ENCODE results near the gene ATXN3L.

DNA sequence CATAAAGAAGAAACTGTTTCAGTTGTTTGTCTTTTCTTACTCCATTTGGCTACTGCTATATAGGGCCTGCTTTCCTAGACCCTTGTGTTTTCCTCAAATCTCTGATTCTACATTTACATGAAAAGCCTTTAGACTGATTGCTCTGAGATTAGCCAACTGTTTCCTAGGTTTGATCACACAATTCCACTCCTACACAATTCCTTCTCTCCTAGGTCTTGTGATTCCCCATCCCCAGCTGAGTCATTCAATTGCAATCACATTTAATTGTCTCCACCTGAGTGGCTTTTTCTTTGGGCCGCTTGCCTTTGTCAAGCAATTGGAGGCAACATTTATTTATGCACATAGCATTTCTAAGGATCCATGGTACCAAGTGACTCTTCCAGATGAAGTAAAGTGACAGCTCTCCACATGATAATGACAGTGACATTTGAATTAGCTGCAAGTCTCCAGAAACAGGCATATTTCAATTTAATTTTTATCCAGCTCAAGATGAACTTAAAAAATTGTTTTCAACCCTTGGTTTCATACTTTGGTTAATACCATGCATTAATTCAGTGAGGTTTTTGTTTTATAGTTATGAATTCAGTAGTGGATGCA lies 35.8 kb downstream of the ATXN3L start:
- TF ChIP-seq TEAD4 (IDR thresholded peaks at IDR 0.05; ENCODE audit: borderline replicate concordance, insufficient read depth): no peak
- TF ChIP-seq TAF1 (IDR thresholded peaks at IDR 0.05; ENCODE audit: borderline replicate concordance, low read depth, low read length): no peak
- peak; percentile 38 to 41; a peak in 2 of 4 replicates for TF ChIP-seq EP300 (IDR thresholded peaks at IDR 0.05; ENCODE audit: borderline replicate concordance in 1 of 2, low read depth in 1 of 2, low read length in 1 of 2)
- no peak for TF ChIP-seq RCOR1 (IDR thresholded peaks at IDR 0.05; ENCODE audit: low read length)
- TF ChIP-seq, protein P1, sequence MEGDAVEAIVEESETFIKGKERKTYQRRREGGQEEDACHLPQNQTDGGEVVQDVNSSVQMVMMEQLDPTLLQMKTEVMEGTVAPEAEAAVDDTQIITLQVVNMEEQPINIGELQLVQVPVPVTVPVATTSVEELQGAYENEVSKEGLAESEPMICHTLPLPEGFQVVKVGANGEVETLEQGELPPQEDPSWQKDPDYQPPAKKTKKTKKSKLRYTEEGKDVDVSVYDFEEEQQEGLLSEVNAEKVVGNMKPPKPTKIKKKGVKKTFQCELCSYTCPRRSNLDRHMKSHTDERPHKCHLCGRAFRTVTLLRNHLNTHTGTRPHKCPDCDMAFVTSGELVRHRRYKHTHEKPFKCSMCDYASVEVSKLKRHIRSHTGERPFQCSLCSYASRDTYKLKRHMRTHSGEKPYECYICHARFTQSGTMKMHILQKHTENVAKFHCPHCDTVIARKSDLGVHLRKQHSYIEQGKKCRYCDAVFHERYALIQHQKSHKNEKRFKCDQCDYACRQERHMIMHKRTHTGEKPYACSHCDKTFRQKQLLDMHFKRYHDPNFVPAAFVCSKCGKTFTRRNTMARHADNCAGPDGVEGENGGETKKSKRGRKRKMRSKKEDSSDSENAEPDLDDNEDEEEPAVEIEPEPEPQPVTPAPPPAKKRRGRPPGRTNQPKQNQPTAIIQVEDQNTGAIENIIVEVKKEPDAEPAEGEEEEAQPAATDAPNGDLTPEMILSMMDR (IDR thresholded peaks at IDR 0.05): no peak
- no peak for TF ChIP-seq NRF1 (IDR thresholded peaks at IDR 0.05; ENCODE audit: low read depth, low read length)
- TF ChIP-seq FOSL2 (IDR thresholded peaks at IDR 0.05; ENCODE audit: borderline replicate concordance, low read depth): peak; percentile 66; the same call in 1 of the 2 replicates
- TF ChIP-seq, protein P2, sequence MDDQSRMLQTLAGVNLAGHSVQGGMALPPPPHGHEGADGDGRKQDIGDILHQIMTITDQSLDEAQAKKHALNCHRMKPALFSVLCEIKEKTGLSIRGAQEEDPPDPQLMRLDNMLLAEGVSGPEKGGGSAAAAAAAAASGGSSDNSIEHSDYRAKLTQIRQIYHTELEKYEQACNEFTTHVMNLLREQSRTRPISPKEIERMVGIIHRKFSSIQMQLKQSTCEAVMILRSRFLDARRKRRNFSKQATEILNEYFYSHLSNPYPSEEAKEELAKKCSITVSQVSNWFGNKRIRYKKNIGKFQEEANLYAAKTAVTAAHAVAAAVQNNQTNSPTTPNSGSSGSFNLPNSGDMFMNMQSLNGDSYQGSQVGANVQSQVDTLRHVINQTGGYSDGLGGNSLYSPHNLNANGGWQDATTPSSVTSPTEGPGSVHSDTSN (IDR thresholded peaks at IDR 0.05): peak; percentile 58
- no peak for TF ChIP-seq GABPA (IDR thresholded peaks at IDR 0.05; ENCODE audit: low read depth)
- TF ChIP-seq, protein P3, sequence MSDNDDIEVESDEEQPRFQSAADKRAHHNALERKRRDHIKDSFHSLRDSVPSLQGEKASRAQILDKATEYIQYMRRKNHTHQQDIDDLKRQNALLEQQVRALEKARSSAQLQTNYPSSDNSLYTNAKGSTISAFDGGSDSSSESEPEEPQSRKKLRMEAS (IDR thresholded peaks at IDR 0.05; ENCODE audit: low read depth): peak; percentile 17; the same call in 1 of the 2 replicates

Data from SK-N-SH (cell line).